ENCODE data around the gene RNASEL. TPM values are rescaled to one million over a fixed set of nuclear protein-coding genes. Genes with fewer than 3 reads are reported as not detected.
"Not testable (repeated sequence)": the region's sequence is repeated elsewhere in the genome, so short reads cannot be mapped to it uniquely, and the experiment has no call there.

The RNASEL gene
- total and polyA plus RNA-seq, 12 donors = 1.4 to 4.7 (median 3.3) TPM

GRCh38 chr1:182634306-182635072 is 45.4 kb upstream of the RNASEL start:
- ATAC-seq = no peak
- intact Hi-C loops (cut with DNase I) = no loop called here
- no peak overlapping the region for H3K27ac ChIP-seq
- no peaks in the 10 kb centered on the region for H3K36me3 ChIP-seq
- no peak for TF ChIP-seq CTCF (IDR thresholded peaks at IDR 0.05)
- no peaks in the 10 kb centered on the region for H3K27me3 ChIP-seq
- H3K4me1 ChIP-seq = peaks cover 0 to 27% (median 4%) of the 10 kb centered on the region in 9 donors
- DNase-seq = no peak
- no peak overlapping the region for H3K4me3 ChIP-seq
- WGBS, 2 donors = 94 to 95% methylated on average over 9 of the region's 9 CpGs
- no peaks in the 10 kb centered on the region for H3K9me3 ChIP-seq

GRCh38 chr1:182633657-182634281 is 44.7 kb upstream of the RNASEL start:
- intact Hi-C loops (cut with DNase I) = no loop called here
- 66 to 82% methylated on average over 11 of the region's 11 CpGs for WGBS, 2 donors
- DNase-seq (no peak), ATAC-seq (peak in 4 of 8 donors; percentile 31 to 56 (median 44))
- H3K27ac ChIP-seq = no peak overlapping the region
- peaks cover 0 to 33% (median 8%) of the 10 kb centered on the region in 9 donors for H3K4me1 ChIP-seq
- H3K36me3 ChIP-seq = no peaks in the 10 kb centered on the region
- no peaks in the 10 kb centered on the region for H3K9me3 ChIP-seq
- no peak for TF ChIP-seq CTCF (IDR thresholded peaks at IDR 0.05)
- H3K4me3 ChIP-seq = no peak overlapping the region
- no peaks in the 10 kb centered on the region for H3K27me3 ChIP-seq

- no peak for TF ChIP-seq CTCF (IDR thresholded peaks at IDR 0.05)
- H3K9me3 ChIP-seq = no peaks in the 10 kb centered on the region
- H3K4me1 ChIP-seq = peaks cover 0 to 33% (median 8%) of the 10 kb centered on the region in 9 donors
- H3K36me3 ChIP-seq = no peaks in the 10 kb centered on the region
- H3K27ac ChIP-seq = no peak overlapping the region
- intact Hi-C loops (cut with DNase I) = no loop called here
- H3K27me3 ChIP-seq = no peaks in the 10 kb centered on the region
- no peak overlapping the region for H3K4me3 ChIP-seq
- DNase-seq (no peak), ATAC-seq (no peak)
Measured at GRCh38 chr1:182633031-182633430, 44.0 kb upstream of the RNASEL start.

GRCh38 chr1:182632441-182632857 is 43.4 kb upstream of the RNASEL start:
- H3K36me3 ChIP-seq; H3K4me3 ChIP-seq; H3K9me3 ChIP-seq; DNase-seq; H3K27ac ChIP-seq; H3K27me3 ChIP-seq; intact Hi-C loops (cut with DNase I); ATAC-seq: not testable (repeated sequence)
- WGBS, 2 donors = 65 to 67% methylated on average over 12 of the region's 12 CpGs
- H3K4me1 ChIP-seq = peaks cover 0 to 33% (median 8%) of the 10 kb centered on the region in 9 donors

- TF ChIP-seq CTCF (IDR thresholded peaks at IDR 0.05) = no peak
- H3K27ac ChIP-seq = no peak overlapping the region
- no peaks in the 10 kb centered on the region for H3K27me3 ChIP-seq
- intact Hi-C loops (cut with DNase I) = no loop called here
- H3K4me1 ChIP-seq = peaks cover 0 to 33% (median 8%) of the 10 kb centered on the region in 9 donors
- H3K4me3 ChIP-seq = no peak overlapping the region
- H3K9me3 ChIP-seq = no peaks in the 10 kb centered on the region
- DNase-seq = no peak
- no peaks in the 10 kb centered on the region for H3K36me3 ChIP-seq
- WGBS, 2 donors = 68 to 79% methylated on average over 1 of the region's 1 CpG
- no peak for ATAC-seq
Measured at GRCh38 chr1:182631954-182632353, 42.9 kb upstream of the RNASEL start.

All from heart right ventricle (tissue), 16 donors.